NCI-H128 (cell line): ENCODE results near the gene ICAM5.
"Not testable (repeated sequence)": the region's sequence is repeated elsewhere in the genome, so short reads cannot be mapped to it uniquely, and the experiment has no call there.

ENCODE experiments used
- DNase-seq: peaks from one replicate; lab custom pipeline; 2025; ENCODE audit not compliant: unreplicated experiment; lab: John Stamatoyannopoulos, UW

The ICAM5 gene

DNA sequence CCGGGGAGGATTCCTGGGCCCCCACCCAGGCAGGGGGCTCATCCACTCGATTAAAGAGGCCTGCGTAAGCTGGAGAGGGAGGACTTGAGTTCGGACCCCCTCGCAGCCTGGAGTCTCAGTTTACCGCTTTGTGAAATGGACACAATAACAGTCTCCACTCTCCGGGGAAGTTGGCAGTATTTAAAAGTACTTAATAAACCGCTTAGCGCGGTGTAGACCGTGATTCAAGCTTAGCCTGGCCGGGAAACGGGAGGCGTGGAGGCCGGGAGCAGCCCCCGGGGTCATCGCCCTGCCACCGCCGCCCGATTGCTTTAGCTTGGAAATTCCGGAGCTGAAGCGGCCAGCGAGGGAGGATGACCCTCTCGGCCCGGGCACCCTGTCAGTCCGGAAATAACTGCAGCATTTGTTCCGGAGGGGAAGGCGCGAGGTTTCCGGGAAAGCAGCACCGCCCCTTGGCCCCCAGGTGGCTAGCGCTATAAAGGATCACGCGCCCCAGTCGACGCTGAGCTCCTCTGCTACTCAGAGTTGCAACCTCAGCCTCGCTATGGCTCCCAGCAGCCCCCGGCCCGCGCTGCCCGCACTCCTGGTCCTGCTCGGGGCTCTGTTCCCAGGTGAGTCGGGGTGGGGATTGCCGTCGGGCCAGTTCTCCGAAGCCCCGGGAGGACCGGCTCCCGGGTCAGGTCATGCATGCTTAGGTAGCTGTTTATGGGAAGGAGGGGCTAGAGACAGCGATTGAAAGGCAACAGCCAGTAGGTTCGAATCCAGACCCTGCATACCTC lies 18.9 kb upstream of the ICAM5 start, which contains the start of gene ICAM1:
ICAM1 (plus strand) TSS at position 505 of the 779 bp plus-strand sequence; CDS start at position 545, 40 bp downstream.
- no peak for DNase-seq

DNA sequence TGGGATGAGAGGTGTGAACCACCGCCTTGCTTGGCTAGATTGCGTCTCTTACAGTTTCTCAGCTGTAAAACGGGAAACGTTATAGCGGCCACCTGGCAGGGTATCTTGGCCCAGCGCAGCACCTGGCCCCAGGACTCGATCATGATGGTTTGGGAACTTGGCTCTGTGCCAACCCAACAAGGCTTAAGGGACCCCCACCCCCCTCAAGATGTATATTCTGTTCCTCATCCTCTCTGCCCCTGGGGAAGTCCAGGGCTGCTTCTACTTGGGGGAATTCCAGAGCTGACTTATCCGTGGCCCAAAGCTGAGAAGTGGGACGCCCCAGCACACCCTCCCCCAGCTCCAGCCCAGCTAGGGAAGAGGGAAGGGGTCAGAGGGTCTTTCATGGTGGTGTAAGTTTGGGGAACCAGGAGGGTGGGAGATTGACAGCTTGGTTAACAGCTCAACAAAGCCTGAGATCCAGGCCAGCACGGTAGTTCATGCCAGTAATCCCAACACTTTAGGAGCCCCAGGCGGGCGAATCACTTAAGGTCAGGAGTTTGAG lies 18.1 kb upstream of the ICAM5 start:
- no peak for DNase-seq

DNA sequence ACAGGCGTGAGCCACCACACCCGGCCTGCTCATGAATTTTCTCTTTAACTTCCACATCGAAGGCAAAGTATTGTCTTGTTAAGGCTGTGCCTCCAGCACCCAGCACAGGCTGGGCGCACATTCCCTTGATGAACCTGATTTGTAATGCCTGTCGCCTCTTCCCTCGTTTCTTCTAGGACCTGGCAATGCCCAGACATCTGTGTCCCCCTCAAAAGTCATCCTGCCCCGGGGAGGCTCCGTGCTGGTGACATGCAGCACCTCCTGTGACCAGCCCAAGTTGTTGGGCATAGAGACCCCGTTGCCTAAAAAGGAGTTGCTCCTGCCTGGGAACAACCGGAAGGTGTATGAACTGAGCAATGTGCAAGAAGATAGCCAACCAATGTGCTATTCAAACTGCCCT lies 15.2 kb upstream of the ICAM5 start:
- DNase-seq: no peak

DNA sequence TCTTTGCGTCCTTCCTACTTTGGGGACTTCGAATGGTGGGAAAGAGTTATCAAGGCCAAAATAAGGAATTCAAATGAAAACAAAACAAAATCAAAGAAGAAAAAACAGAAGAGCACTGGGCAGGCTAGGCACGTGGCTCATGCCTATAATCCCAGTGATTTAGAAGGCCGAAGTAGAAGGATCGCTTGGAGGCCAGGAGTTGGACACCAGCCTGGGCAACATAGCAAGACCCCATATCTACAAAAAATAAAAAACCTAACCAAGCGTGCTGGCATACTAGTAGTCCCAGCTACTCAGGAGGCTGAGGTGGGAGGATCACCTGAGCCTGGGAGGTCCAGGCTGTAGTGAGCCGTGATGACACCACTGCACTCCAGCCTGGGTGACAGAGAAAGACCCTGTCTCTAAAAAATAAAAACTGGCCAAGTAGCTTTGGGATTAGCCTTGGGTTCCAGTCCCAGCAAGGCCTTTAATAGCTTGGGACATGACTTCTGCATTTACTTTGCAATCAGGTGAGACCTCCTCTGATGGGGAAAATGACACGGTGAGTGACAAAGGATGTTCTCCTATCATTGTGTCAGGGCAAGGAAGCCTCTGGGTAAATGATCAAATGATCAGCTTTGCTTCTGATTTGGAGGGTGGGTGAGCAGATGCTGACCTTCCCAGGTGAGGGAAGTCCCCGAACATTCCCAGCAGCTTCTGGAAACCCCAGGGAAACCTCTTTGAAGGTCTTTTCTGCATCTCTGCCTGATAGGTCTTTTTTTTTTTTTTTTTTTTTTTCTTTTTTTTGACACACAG lies 11.8 kb upstream of the ICAM5 start:
- DNase-seq: no peak

DNA sequence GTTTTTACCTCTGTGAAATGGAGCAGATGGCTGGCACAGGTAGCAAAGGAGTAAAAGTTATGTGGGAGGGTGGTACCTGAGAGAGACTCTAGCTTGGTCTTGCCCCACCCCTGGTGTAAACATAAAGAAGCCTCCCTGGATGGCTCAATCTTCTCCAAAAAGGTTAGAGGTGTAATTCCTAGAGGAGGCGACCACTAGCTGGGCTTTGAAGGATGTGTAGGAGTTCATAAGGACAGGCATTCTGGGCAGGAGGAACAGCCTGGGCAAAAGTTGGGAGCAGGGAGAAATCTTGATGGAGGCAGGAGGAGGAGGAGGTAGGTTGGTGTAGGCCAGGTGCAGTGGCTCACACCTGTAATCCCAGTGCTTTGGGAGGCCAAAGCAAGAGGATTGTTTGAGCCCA lies 10.8 kb upstream of the ICAM5 start:
- no peak for DNase-seq

DNA sequence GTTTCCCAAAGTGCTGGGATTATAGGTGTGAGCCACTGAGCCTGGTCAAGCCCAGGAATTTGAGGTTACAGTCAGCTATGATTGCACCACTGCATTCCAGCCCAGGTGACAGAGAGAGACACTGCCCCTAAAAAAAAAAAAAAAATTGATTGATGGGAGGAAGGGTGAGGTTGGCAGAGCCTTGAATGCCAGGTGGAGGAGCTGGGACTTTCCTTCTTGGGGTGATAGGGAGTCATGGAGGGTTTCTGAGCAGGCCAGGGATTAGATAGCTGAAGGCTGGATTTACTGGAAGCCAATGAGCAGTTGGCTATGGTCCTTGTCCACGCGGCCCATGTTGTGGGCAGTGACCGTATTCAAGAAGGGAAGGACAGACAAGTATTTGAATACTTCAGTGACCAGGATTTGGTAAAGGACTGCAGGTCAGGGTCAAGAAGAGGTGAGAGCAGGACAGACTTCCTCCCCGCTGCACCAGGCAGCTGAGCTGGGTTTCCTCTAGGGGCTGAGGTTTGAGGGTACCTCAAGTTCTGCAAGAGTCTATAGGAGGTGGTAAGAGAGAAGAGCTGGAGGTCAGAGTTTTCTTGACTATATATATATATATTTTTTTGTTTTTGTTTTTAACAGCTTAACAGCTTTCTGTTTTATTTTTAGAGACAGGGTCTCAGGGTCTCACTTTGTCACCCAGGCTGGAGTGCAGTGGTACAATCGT lies 9.9 kb upstream of the ICAM5 start:
- DNase-seq: no peak

DNA sequence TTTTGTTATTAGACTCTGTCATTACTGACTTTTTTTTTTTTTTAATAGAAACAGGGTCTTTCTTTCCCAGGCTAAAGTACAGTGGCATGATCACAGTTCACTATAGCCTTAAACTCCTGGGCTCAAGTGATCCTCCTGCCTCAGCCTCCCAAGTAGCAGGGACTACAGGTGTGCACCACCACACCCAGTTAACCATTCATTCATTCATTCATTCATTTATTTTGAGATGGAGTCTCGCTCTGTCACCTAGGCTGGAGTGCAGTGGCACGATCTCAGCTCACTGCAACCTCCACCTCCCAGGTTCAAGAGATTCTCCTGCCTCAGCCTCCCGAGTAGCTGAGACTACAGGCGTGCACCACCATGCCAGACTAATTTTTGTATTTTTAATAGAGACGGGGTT lies 7.7 kb upstream of the ICAM5 start:
- not testable (repeated sequence) for DNase-seq

DNA sequence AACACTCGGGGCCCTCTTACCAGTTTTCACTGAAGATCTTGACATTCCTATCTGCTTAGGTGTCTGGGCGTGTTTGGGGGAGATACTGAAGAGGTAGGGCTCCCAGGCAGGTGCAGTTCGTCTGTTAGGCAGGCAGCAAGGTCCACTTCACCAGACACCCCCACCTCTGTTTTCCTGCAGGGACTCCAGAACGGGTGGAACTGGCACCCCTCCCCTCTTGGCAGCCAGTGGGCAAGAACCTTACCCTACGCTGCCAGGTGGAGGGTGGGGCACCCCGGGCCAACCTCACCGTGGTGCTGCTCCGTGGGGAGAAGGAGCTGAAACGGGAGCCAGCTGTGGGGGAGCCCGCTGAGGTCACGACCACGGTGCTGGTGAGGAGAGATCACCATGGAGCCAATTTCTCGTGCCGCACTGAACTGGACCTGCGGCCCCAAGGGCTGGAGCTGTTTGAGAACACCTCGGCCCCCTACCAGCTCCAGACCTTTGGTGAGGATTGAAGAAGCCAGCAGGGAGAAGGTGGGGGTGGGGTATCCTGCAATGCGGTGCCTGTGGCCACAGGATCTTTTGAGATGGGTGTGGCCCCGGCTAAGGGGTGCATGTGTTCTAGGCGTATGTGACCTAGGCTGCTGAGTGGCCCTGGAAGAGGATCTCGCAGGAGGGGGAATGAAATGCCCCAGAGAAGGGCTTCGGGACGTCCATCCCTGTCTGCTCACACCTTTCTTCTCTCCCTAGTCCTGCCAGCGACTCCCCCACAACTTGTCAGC lies 6.3 kb upstream of the ICAM5 start:
- no peak for DNase-seq

DNA sequence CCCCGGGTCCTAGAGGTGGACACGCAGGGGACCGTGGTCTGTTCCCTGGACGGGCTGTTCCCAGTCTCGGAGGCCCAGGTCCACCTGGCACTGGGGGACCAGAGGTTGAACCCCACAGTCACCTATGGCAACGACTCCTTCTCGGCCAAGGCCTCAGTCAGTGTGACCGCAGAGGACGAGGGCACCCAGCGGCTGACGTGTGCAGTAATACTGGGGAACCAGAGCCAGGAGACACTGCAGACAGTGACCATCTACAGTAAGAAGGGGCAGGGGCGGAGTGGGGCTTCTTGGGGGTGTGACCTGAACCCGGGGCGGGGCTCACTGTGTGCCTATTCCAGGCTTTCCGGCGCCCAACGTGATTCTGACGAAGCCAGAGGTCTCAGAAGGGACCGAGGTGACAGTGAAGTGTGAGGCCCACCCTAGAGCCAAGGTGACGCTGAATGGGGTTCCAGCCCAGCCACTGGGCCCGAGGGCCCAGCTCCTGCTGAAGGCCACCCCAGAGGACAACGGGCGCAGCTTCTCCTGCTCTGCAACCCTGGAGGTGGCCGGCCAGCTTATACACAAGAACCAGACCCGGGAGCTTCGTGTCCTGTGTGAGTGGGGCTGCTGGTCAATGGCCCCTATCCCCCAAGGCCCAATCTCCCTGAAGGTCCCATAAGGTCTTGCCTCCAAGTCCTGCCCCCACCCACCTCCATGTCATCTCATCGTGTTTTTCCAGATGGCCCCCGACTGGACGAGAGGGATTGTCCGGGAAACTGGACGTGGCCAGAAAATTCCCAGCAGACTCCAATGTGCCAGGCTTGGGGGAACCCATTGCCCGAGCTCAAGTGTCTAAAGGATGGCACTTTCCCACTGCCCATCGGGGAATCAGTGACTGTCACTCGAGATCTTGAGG lies 5.4 kb upstream of the ICAM5 start:
- DNase-seq: no peak

DNA sequence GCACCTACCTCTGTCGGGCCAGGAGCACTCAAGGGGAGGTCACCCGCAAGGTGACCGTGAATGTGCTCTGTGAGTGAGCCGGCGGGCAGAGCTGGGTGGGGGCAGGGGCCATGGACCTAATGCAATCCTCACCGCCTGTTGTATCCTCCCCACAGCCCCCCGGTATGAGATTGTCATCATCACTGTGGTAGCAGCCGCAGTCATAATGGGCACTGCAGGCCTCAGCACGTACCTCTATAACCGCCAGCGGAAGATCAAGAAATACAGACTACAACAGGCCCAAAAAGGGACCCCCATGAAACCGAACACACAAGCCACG lies 4.8 kb upstream of the ICAM5 start:
- DNase-seq: no peak

DNA sequence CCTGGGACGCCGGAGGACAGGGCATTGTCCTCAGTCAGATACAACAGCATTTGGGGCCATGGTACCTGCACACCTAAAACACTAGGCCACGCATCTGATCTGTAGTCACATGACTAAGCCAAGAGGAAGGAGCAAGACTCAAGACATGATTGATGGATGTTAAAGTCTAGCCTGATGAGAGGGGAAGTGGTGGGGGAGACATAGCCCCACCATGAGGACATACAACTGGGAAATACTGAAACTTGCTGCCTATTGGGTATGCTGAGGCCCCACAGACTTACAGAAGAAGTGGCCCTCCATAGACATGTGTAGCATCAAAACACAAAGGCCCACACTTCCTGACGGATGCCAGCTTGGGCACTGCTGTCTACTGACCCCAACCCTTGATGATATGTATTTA lies 4.4 kb upstream of the ICAM5 start:
- DNase-seq: no peak

DNA sequence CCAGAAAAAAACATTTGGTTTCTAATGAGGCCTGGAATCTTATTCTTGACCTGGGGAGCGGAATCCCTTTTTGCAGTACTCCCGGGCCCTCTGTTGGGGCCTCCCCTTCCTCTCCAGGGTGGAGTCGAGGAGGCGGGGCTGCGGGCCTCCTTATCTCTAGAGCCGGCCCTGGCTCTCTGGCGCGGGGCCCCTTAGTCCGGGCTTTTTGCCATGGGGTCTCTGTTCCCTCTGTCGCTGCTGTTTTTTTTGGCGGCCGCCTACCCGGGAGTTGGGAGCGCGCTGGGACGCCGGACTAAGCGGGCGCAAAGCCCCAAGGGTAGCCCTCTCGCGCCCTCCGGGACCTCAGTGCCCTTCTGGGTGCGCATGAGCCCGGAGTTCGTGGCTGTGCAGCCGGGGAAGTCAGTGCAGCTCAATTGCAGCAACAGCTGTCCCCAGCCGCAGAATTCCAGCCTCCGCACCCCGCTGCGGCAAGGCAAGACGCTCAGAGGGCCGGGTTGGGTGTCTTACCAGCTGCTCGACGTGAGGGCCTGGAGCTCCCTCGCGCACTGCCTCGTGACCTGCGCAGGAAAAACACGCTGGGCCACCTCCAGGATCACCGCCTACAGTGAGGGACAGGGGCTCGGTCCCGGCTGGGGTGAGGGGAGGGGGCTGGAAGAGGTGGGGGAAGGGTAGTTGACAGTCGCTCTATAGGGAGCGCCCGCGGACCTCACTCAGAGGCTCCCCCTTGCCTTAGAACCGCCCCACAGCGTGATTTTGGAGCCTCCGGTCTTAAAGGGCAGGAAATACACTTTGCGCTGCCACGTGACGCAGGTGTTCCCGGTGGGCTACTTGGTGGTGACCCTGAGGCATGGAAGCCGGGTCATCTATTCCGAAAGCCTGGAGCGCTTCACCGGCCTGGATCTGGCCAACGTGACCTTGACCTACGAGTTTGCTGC lies 2.7 kb upstream of the ICAM5 start, which contains the start of gene ICAM4:
ICAM4 (plus strand) TSS at position 153 of the 935 bp plus-strand sequence; CDS start at position 211, 58 bp downstream.
- no peak for DNase-seq

DNA sequence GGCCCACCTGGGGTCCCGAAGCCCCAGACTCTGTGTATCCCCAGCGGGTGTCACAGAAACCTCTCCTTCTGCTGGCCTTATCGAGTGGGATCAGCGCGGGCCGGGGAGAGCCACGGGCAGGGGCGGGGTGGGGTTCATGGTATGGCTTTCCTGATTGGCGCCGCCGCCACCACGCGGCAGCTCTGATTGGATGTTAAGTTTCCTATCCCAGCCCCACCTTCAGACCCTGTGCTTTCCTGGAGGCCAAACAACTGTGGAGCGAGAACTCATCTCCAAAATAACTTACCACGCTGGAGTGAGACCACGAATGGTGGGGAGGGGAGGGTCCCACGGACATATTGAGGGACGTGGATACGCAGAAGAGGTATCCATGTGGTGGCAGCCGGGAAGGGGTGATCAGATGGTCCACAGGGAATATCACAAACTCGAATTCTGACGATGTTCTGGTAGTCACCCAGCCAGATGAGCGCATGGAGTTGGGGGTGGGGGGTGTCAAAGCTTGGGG lies 1.0 kb upstream of the ICAM5 start:
- no peak for DNase-seq

DNA sequence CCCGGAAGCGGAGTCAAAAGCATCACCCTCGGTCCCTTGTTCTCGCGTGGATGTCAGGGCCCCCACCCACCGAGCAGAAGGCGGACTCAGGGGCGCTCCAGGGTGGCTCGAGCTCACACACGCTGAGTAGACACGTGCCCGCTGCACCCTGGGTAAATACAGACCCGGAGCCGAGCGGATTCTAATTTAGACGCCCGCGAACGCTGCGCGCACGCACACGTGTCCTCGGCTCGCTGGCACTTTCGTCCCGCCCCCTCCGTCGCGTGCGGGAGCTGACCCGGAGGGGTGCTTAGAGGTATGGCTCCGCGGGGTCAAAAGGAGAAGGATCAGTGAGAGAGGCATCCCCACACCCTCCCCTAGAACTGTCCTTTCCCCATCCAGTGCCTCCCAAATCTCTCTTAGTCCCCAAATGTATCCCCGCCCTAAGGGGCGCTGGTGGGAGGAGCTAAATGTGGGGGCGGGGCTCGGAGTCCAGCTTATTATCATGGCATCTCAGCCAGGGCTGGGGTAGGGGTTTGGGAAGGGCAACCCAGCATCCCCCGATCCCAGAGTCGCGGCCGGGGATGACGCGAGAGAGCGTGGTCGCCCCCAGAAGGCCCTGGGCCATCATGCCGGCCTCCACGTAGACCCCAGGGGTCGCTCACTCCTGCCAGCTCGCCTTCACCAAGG lies 451 bp upstream of the ICAM5 start:
- DNase-seq: no peak

DNA sequence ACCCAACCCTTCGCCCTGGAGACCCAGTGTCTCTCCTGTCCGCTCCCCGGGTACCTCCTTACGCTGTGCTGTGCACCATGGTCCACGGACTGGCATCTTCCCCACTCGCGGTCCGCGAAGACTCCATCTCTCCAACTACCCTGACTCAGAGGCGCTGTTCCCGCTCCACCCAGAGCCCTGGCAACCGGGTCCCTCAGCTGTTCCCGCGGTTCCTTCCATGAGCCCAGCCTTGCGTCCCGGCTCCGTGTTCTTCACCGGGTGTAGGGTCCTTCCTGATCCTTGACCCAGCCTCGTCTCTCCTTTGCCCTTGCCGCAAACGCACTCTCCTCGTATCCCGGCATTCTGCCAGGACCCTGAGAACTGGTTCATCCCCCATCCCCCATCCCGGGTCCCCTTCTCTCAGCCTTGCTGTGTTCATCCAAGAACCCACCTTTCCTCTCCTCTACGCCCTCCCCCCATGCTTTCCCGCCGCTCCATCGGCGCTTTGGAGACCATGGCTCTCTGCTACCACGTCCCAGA lies 664 bp downstream of the ICAM5 start:
- no peak for DNase-seq

DNA sequence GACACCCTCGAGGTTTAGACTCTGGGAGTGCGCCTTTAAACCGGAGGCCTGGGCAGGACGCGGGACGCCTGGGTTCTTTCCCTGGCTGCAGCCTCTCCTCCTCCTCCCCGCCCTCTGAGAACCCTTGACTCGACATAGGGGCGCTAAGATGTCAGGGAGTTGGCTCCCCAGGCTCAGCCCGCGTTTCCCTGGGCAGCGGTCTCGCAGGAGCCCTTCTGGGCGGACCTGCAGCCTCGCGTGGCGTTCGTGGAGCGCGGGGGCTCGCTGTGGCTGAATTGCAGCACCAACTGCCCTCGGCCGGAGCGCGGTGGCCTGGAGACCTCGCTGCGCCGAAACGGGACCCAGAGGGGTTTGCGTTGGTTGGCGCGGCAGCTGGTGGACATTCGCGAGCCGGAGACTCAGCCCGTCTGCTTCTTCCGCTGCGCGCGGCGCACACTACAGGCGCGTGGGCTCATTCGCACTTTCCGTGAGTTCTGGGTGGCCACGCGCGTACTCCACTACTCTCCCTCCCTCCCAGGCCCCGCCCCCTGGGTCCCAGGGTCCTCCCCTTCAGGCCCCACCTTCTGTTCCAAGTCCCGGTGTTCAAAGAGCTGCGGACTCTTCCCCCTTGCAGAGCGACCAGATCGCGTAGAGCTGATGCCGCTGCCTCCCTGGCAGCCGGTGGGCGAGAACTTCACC lies 1.3 kb downstream of the ICAM5 start:
- DNase-seq: no peak

DNA sequence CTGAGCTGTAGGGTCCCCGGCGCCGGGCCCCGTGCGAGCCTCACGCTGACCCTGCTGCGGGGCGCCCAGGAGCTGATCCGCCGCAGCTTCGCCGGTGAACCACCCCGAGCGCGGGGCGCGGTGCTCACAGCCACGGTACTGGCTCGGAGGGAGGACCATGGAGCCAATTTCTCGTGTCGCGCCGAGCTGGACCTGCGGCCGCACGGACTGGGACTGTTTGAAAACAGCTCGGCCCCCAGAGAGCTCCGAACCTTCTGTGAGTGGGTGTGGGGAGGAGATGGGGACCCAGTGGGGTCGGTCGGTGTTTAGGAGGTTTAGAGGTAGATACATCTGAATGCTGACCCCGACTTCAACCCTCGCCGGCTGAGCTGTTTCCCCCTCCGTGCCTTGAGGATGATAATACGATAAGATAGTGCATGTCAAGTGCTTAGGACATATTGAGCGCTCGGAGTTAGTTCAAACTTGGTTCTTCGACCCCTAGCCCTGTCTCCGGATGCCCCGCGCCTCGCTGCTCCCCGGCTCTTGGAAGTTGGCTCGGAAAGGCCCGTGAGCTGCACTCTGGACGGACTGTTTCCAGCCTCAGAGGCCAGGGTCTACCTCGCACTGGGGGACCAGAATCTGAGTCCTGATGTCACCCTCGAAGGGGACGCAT lies 1.9 kb downstream of the ICAM5 start:
- no peak for DNase-seq
